ENCODE measurements around the gene SCYGR8.

SCYGR8 gene

DNA sequence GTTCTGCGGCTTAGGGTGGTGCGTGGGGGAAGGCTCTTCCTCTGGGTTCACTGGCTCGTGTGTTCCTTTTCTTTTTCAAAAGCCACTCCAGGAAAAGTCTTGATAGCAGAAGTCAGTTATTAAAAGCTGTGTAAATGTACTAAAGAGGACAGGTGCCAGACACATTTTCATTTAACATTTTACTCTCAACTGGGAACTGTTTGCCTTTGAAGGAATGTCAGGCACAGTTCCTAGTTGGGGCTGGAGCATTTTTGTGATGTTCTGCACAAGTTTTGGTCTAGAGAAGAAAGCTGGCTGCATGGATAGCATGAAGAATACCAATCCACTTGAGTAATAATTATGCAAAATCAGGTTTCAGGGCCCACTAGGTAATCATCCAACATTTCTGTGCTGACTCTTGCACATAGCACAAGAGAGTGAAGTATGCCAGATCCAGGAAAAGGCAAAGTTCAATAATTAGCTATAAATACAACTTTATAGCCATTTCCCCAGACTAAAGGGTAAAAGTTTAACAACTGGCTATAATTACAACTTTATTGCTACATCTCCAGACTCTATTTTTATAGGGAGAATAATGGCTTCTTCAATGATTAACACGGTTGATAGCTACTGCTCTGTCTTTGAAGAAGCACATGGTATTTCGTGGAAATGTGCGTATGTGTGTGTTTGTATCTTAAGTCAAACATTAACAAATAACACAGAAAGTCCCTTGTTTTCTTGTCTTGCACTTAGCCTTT, 16.2 kb downstream of the SCYGR8 start:
- DNase-seq (ENCODE audit: low read depth): no peak

DNA sequence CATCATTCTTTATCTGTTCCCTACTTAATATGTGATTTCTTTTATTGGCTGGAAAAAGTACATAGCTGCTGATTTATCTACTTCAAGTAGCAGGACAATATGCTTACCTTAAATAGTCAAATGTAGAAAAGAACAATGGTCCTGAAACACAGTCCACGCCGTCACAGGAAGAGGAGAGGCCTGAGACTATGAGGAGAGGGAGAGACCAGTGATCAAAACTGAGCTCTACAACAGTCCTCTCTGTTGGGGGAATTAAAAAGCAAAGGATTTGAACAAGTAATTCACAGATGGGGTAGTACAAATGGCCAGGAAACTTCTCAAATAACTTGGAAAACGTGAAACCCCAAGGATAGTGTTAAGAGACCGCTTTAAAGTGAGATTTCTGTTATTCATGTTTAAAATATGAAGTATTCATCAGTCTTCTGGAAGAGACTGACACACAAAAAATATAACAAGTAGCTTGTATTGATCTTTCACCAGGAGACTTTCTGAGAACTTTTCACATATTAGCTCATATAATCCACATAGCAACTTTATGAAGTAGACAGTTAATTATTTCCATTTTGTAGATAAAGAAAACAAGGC, 20.2 kb downstream of the SCYGR8 start:
- DNase-seq (ENCODE audit: low read depth): no peak

DNA sequence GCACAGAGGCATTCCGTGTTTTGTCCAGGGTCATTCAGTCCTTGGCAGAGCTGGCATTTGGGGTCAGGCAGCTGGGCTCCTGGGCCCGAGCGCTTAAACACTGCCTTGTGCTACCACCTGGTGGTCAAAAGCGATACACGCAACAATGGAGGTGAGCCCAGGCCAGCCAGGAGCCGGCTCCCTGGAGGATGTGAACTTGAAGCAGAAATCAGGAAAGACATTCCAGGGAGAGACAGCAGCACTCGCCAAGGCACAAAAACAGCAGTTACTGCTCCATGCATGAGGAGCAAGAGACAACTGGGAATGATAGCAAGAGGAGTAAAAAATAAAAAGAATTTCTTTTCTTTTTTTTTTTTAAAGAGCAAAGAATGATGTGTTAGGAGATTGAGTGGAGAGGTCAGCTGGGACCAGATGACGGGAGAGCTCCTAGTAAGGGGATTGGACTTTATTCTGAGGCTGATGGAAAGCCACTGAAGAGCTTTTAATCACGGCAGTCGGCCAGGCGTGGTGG, 20.7 kb downstream of the SCYGR8 start:
- DNase-seq (ENCODE audit: low read depth): peak; percentile 33

DNA sequence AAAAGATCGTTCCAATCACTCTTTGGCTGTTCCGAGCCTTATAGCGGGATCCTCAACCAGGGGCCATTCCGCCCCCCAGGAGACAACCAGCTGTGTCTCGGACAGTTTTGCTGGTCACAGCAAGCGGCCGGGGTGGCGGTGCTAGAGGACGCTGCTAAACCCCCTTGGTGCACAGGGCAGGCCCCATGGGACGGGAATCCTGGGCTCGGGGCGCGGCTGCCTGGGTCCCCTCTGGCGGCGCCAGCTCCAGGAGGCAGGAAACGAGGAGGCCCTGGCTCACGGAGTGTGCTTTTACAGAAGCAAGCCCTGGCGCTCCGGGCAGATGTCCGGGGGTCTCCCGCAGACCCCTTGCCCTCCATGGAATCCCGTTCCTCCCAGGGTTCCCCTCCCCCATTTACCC, 22.1 kb downstream of the SCYGR8 start:
- no peak for DNase-seq (ENCODE audit: low read depth)

DNA sequence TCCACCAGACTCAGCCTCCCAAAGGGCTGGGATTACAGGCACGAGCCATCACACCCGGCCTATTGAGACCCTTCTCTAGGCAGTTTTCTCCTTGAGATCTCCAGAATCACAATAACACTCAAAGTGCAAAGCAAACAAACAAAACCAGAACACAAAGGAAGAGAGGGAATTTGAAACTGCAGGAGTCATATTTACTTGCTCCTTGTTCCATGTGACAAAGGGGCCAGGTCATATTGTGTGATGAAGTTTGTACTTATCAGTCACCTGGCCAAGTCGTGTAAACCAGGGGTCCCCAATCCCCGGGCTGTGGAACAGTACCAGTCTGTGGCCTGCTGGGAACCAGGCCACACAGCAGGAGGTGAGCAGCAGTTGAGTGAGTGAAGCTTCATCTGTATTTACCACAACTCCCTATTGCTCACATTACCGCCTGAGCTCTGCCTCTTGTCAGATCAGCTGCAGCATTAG, 26.5 kb downstream of the SCYGR8 start:
- DNase-seq (ENCODE audit: low read depth): no peak

DNA sequence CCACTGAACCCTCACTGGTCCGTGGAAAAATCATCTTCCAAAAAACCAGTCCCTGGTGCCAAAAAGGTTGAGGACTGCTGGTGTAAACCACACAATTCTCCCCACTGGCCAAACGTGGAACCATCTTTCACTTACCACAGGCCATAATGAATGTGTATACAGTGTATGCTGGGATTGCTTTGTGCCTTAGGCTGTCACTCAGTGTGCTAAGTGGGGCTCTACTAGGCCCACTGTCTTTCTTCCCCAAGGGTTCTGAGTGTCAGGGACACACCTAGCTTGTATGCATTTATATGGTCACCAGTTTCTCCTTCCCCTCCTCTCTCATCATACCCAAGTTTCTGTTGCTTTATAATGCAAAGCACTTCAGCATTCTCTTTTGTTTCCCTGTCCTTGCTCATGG, 27.2 kb downstream of the SCYGR8 start:
- DNase-seq (ENCODE audit: low read depth): no peak

DNA sequence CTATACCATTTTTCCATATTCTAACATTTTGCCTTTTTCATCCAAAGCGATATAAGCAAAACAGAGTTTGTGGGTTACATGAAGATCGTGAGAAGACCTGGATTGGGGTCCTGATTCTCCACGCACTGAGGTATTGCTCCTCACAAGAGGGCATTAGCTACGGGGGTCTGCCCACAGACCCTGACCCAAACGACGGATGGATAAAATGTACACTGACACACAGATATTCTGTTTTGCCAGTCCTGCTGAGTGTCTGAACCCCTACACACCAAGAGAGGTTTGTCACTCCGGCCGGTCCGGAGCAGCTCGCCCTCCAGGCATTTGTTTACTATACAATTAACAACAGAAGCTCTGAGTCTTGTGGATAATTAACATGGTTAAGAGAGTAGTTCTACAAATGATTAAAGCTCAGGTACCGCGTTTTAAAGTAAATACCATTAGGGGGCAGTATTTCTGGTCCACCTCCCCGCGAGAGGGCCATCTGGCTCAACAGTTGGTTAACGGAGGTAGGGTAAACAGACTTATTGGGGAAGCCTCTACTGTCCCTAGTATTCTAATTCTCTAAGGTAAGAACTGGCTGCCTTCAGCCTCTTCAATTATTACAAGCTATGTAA, 28.4 kb downstream of the SCYGR8 start:
- DNase-seq (ENCODE audit: low read depth): no peak

DNA sequence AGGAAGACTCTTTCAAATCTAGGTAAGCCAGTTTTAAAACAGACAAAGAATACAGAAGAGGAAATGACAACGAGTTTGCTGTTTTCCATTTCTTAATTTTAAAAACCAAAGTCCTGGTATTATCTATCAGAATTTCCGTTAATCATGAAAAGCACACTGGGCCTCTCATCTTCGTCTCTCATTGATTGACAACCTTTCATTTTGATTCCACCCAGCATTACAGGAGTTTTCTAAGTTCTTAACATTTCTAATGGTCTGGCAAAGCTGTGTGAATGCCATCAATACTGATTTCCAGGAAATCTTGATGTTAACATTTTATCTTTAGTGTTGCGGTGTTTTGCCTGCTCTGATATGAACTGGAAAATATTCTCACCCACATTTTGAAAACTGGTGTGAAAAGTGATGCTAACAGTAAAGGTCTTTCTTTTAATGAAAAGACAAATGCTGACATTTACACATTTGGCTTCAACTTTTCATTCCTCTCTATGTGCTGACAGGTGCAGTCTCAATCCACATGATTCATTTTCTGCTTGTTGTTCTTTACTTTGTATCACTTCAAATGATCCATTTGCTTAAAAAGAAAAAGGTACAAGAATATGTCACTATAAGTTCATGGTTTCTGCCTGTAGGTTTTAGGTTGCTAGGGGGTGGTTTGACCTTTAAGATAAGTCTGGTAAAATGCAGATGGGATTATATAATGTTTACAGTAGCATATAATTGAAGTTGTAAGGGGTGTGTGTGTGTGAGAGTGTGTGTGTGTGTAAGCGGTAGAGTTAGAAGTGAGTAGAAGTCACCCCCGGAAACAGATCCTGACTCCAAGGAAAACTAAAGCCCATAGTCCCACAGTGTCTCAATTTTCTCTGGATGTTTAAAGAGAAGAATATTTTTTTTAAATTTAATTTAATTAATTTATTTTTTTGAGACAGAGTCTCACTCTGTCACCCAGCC, 29.5 kb downstream of the SCYGR8 start:
- no peak for DNase-seq (ENCODE audit: low read depth)

DNA sequence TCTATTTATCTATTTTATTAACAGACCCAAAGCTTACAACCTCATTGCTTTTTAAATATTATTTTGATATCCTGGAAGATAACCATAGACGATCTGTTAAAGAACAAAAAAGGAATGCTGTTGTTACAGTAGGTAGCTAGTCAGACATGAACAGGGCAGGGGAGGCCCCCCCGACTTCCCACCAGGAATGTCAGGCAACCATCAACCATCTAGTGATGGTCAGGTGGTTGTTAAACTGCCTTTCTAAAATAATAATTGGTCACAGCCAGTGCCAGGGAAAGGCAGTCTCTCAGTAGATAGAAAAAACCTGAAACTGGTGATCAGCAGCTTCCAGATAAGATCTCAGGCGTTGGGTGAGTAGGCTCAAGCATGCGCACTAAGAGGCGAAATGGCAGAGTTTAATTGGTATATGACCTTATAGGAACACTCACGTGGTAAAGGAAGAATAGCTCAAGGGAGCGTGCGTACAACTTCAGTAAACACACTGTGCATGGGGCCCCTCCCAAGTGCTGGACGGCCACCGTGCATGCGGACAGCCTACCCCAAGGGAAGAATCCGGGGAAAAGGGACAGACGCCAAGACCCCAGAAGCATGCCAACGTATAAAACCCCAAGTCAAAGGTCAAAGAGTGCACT, 35.4 kb downstream of the SCYGR8 start:
- no peak for DNase-seq (ENCODE audit: low read depth)

DNA sequence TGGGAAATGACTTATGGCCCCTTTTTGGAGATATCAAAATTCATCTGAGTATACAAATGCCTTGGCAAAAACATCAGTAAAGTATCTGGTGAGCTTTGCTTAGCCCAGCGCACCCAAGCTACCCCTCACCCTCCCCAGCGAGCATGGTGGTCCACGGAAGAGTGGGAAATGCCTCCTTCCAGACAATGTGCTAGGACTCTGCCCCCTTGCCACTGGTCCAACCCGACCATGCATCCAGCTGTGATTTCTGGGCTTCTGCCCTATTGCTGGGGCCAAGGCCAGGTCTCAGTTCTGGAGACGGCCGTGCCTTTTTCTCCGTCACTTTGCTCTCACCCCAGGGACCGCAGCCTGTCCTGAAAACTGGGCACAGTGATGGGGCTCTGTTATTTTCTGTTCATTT, 36.1 kb downstream of the SCYGR8 start:
- DNase-seq (ENCODE audit: low read depth): no peak

DNA sequence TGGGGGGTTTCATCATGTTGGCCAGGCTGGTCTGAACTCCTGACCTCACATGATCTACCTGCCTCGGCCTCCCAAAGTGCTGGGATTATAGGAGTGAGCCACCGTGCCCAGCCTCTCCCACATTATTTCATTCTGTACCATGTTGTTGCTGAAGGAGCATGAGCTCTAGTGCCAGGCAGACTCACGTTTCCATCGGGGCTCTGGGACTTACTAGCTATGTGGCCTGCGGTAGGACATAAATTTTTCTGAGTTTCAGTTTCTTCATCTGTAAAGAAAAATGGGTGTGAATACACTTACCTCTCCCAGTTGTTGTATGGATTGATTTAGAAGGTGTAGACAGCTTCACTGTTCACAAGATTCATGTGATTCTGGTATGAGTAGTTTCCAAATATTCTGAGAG, 37.1 kb downstream of the SCYGR8 start:
- DNase-seq (ENCODE audit: low read depth): no peak

DNA sequence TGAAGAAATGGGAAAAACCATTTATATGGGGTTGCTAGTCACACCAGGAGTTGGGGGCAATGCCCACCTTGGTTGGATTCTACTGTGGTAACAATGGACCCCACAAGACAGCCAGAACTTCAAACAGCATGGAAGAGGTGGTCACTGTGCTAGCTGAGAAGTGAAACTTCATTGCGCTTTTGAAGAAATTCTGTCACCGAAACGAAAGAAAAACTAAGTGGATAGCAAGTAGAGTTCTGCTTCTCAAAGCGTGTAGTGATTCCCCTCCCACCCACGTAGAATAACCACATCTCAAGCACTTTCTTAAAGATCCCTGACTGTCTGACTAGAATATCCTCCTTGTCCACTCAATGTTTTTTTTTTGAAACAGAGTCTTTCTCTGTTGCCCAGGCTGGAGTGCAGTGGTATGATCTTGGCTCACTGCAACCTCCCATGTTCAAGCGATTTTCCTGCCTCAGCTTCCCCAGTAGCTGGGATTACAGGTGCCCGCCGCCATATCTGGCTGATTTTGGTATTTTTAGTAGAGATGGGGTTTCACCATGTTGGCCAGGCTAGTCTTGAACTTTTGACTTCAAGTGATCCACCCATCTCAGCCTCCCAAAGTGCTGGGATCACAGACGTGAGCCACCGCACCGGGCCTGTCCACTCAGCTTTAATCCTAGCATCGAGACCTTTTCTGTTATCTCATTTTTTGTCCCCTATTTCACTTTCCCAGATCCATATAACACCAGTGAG, 37.9 kb downstream of the SCYGR8 start:
- DNase-seq (ENCODE audit: low read depth): no peak

DNA sequence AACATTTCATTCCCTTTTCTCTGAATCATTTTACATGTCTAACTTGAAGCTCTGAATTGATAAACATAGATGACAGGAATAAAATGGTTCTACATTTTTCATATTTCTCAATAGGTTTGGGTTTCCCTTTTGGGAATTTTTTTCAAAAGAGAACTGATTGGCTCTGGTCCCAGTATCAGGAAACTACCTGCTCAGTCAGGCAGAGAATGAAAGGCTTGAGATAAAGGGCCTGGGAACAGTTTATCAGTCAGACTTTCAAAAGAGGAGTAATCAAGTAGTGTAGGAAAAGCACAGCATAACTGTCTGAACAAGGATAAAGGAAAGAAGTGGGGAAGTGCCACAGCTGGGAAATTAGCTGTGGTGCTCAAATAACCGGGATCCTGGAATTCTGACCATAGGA, 39.6 kb downstream of the SCYGR8 start:
- DNase-seq (ENCODE audit: low read depth): no peak

DNA sequence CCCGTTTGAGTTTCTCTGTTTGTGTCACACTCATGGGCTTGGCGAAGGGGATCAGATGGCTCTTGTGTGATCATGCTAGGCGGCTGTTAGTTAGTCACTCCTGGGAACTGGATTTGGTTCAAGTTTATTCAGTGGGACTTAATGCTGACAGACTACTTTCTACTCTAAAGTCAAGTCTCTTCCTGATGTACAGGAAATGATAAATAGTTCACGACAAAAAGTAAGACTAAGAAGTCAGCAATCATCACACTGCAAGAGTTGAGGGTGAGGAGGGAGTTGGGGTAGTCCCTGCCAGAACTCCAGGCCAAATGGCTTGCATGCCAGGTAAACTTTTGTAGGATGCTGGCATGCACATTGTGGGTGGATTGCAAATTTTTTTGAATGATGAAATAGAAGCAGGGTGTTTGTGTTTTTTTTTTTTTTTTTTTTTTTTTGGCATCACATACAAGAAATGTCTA, 42.9 kb downstream of the SCYGR8 start:
- no peak for DNase-seq (ENCODE audit: low read depth)

DNA sequence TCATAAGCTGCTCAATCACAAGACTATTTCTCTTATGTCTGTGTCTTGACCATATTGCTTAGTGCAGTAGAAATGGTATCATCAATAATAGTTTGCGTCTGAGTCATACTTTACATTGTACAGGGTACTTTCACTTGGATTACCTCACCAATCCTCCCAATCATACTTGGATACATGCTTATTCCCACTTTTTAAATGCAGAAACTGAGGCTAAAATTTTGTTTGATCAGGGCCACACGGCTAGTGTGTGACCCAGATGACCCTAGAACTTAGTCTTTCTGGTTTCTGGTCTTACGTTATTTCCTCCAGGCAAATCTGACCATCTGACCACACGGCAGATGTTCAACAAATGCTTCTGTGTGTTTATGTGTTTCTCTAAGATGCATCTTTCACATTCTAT, 44.1 kb downstream of the SCYGR8 start:
- DNase-seq (ENCODE audit: low read depth): no peak

DNA sequence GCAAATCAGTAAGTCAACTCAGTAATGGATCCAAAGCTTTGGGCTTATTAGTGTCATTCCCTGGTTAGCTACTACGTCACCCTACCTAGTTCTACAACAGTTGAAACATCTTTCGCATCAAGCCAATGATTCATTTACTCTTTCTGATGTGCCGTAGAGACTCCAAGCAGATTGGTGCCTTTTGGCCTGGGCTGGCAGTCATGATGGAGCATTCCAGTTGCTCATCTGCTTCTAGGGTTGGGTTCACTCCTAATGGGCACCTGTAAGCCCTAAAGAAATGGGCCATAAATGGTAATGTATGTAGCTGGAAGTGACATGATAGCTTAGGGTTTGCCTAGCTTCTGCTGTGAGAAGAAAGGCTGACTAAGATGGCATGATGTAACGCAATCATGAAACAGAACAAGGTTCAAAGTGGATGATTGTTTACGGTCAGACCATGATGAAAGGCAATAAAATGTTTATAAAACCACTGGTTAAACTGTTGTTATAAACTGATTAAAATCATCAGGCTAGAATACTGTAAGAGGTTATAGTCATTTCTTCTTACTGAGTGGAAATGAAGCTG, 47.5 kb downstream of the SCYGR8 start:
- DNase-seq (ENCODE audit: low read depth): no peak

All from CMK (cell line).